ENCODE data around the gene TMEM14A.

The TMEM14A gene

DNA sequence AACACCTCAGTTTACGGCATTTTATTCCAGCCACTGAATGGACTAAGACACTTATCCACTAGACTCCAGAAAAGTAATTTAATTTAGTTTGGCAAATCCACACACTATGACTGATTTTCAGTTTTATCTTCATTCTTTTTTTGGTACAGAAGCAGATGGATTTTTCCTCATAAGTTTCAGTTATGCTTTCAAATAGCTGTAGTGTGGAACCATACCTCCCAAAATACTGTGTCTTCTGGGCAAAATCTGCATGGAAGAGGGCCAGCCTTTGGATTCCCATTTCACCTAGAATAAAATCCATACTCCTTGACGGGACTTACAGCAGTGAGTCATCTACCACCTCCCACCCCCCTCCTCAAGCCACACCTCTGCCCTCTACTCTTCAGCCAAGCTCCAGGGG, 49.4 kb downstream of the TMEM14A start:
- Histone ChIP-seq H3K4me3 (ENCODE audit: low read length) (no peak overlapping the region), H3K27me3 (ENCODE audit: control insufficient read depth, insufficient read depth, low read length) (no peaks in the 10 kb centered on the region), H3K4me1 (ENCODE audit: control insufficient read depth, insufficient read depth, low read length) (0 out of 2 replicates have a peak, but pooled peaks cover 2% of the 10 kb centered on the region), H3K9me3 (ENCODE audit: control insufficient read depth, insufficient read depth, low read length) (no peaks in the 10 kb centered on the region), H3K27ac (ENCODE audit: low read length) (no peak overlapping the region), H3K36me3 (ENCODE audit: control insufficient read depth, insufficient read depth, low read length) (no peaks in the 10 kb centered on the region)
- no peak for DNase-seq (ENCODE audit: low read depth, low spot score)
- no CpG with 5 or more reads among the region's 2 CpGs for WGBS (ENCODE audit: insufficient coverage, insufficient read length)

GRCh38 chr6:52724042-52724405, 53.1 kb downstream of the TMEM14A start:
- Histone ChIP-seq H3K9me3 (ENCODE audit: control insufficient read depth, insufficient read depth, low read length) (no peaks in the 10 kb centered on the region), H3K4me1 (ENCODE audit: control insufficient read depth, insufficient read depth, low read length) (0 out of 2 replicates have a peak, but pooled peaks cover 2% of the 10 kb centered on the region), H3K4me3 (ENCODE audit: low read length) (no peak overlapping the region), H3K27ac (ENCODE audit: low read length) (no peak overlapping the region), H3K27me3 (ENCODE audit: control insufficient read depth, insufficient read depth, low read length) (no peaks in the 10 kb centered on the region), H3K36me3 (ENCODE audit: control insufficient read depth, insufficient read depth, low read length) (no peaks in the 10 kb centered on the region)
- no peak for DNase-seq (ENCODE audit: low read depth, low spot score)
- WGBS (ENCODE audit: insufficient coverage, insufficient read length), result no CpG with 5 or more reads among the region's 2 CpGs

- DNase-seq (ENCODE audit: low read depth, low spot score), result peak; percentile 39
- no CpG with 5 or more reads among the region's 13 CpGs for WGBS (ENCODE audit: insufficient coverage, insufficient read length)
- H3K27me3 ChIP-seq (ENCODE audit: control insufficient read depth, insufficient read depth, low read length), result no peaks in the 10 kb centered on the region
- H3K4me3 ChIP-seq (ENCODE audit: low read length), result no peak overlapping the region
- no peak overlapping the region for H3K27ac ChIP-seq (ENCODE audit: low read length)
- no peaks in the 10 kb centered on the region for H3K36me3 ChIP-seq (ENCODE audit: control insufficient read depth, insufficient read depth, low read length)
- H3K9me3 ChIP-seq (ENCODE audit: control insufficient read depth, insufficient read depth, low read length), result no peaks in the 10 kb centered on the region
- 0 out of 2 replicates have a peak, but pooled peaks cover 2% of the 10 kb centered on the region for H3K4me1 ChIP-seq (ENCODE audit: control insufficient read depth, insufficient read depth, low read length)
Observed at GRCh38 chr6:52724406-52725121, 53.7 kb downstream of the TMEM14A start.

- no peak for DNase-seq (ENCODE audit: low read depth, low spot score)
- Histone ChIP-seq H3K4me3 (ENCODE audit: low read length) (no peak overlapping the region), H3K27ac (ENCODE audit: low read length) (no peak overlapping the region), H3K9me3 (ENCODE audit: control insufficient read depth, insufficient read depth, low read length) (no peaks in the 10 kb centered on the region), H3K4me1 (ENCODE audit: control insufficient read depth, insufficient read depth, low read length) (0 out of 2 replicates have a peak, but pooled peaks cover 2% of the 10 kb centered on the region), H3K27me3 (ENCODE audit: control insufficient read depth, insufficient read depth, low read length) (no peaks in the 10 kb centered on the region), H3K36me3 (ENCODE audit: control insufficient read depth, insufficient read depth, low read length) (no peaks in the 10 kb centered on the region)
- WGBS (ENCODE audit: insufficient coverage, insufficient read length), result no CpG with 5 or more reads among the region's 3 CpGs
Observed at GRCh38 chr6:52725143-52725534, 54.2 kb downstream of the TMEM14A start.

DNA sequence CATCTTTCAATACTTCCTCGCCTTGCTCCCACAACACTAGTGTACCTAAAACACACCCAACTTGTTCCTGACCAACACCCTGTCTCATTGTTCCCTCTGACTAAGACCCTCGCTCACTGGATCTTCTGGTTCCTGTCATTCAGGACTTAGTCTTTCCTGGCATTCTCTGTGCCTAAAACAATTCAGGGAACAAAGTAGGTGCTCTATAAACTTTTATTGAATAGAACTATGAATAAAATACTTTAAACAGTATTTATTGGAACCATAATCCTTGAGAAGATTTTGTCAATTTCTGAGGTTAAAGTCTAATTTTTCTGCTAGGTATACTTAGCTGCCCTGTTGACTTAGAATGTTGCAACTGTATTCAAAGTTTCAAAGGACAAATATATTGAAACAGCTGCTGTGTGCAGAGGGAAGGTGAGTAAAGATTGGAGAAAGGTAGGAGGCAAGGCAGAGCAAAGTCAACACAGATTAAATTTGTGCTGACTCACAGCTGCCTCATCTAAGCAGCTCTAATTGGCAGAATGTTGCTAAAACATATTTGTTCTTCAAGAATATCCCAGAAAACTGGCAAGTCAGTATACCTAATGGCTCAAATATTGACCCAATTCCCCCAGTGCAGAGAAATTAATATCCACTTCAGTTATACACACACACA, 54.8 kb downstream of the TMEM14A start:
- H3K36me3 ChIP-seq (ENCODE audit: control insufficient read depth, insufficient read depth, low read length), result no peaks in the 10 kb centered on the region
- H3K4me3 ChIP-seq (ENCODE audit: low read length), result no peak overlapping the region
- no peaks in the 10 kb centered on the region for H3K27me3 ChIP-seq (ENCODE audit: control insufficient read depth, insufficient read depth, low read length)
- no peak for DNase-seq (ENCODE audit: low read depth, low spot score)
- no CpG with 5 or more reads among the region's 2 CpGs for WGBS (ENCODE audit: insufficient coverage, insufficient read length)
- 0 out of 2 replicates have a peak, but pooled peaks cover 2% of the 10 kb centered on the region for H3K4me1 ChIP-seq (ENCODE audit: control insufficient read depth, insufficient read depth, low read length)
- H3K27ac ChIP-seq (ENCODE audit: low read length), result no peak overlapping the region
- no peaks in the 10 kb centered on the region for H3K9me3 ChIP-seq (ENCODE audit: control insufficient read depth, insufficient read depth, low read length)

DNA sequence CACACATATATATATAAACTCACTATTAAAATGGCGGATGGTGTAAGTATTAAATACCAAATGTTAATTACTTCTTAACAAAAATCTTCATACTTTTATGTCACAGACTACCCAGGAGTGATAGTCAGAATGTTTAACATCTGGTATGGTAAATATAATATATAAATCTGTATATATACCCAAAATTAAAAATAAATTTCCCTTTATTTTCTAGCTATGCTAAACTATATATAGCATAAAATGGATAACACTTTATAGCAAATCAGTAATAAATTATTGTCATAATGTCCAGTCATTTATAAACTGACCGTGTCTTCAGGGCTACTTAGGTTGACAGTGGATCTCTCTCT, 55.3 kb downstream of the TMEM14A start:
- Histone ChIP-seq H3K4me3 (ENCODE audit: low read length) (no peak overlapping the region), H3K27ac (ENCODE audit: low read length) (no peak overlapping the region), H3K36me3 (ENCODE audit: control insufficient read depth, insufficient read depth, low read length) (no peaks in the 10 kb centered on the region), H3K9me3 (ENCODE audit: control insufficient read depth, insufficient read depth, low read length) (no peaks in the 10 kb centered on the region), H3K27me3 (ENCODE audit: control insufficient read depth, insufficient read depth, low read length) (no peaks in the 10 kb centered on the region), H3K4me1 (ENCODE audit: control insufficient read depth, insufficient read depth, low read length) (0 out of 2 replicates have a peak, but pooled peaks cover 2% of the 10 kb centered on the region)
- DNase-seq (ENCODE audit: low read depth, low spot score), result no peak
- no CpG with 5 or more reads among the region's 2 CpGs for WGBS (ENCODE audit: insufficient coverage, insufficient read length)

- H3K9me3 ChIP-seq (ENCODE audit: control insufficient read depth, insufficient read depth, low read length), result no peaks in the 10 kb centered on the region
- no peaks in the 10 kb centered on the region for H3K27me3 ChIP-seq (ENCODE audit: control insufficient read depth, insufficient read depth, low read length)
- DNase-seq (ENCODE audit: low read depth, low spot score), result no peak
- no CpG with 5 or more reads among the region's 15 CpGs for WGBS (ENCODE audit: insufficient coverage, insufficient read length)
- H3K36me3 ChIP-seq (ENCODE audit: control insufficient read depth, insufficient read depth, low read length), result no peaks in the 10 kb centered on the region
- no peak overlapping the region for H3K4me3 ChIP-seq (ENCODE audit: low read length)
- H3K27ac ChIP-seq (ENCODE audit: low read length), result no peak overlapping the region
- H3K4me1 ChIP-seq (ENCODE audit: control insufficient read depth, insufficient read depth, low read length), result peaks cover 5% of the 10 kb centered on the region; the same call in 1 of the 2 replicates
Observed at GRCh38 chr6:52726741-52727535, 56.0 kb downstream of the TMEM14A start.

GRCh38 chr6:52727908-52728307, 57.0 kb downstream of the TMEM14A start:
- Histone ChIP-seq H3K4me3 (ENCODE audit: low read length) (no peak overlapping the region), H3K27me3 (ENCODE audit: control insufficient read depth, insufficient read depth, low read length) (no peaks in the 10 kb centered on the region), H3K4me1 (ENCODE audit: control insufficient read depth, insufficient read depth, low read length) (peaks cover 5% of the 10 kb centered on the region; the same call in 1 of the 2 replicates), H3K36me3 (ENCODE audit: control insufficient read depth, insufficient read depth, low read length) (no peaks in the 10 kb centered on the region), H3K27ac (ENCODE audit: low read length) (no peak overlapping the region), H3K9me3 (ENCODE audit: control insufficient read depth, insufficient read depth, low read length) (no peaks in the 10 kb centered on the region)
- WGBS (ENCODE audit: insufficient coverage, insufficient read length), result no CpG with 5 or more reads among the region's 2 CpGs
- DNase-seq (ENCODE audit: low read depth, low spot score), result no peak

GRCh38 chr6:52728394-52728793, 57.5 kb downstream of the TMEM14A start:
- Histone ChIP-seq H3K9me3 (ENCODE audit: control insufficient read depth, insufficient read depth, low read length) (no peaks in the 10 kb centered on the region), H3K4me3 (ENCODE audit: low read length) (no peak overlapping the region), H3K4me1 (ENCODE audit: control insufficient read depth, insufficient read depth, low read length) (peaks cover 5% of the 10 kb centered on the region; the same call in 1 of the 2 replicates), H3K27ac (ENCODE audit: low read length) (no peak overlapping the region), H3K36me3 (ENCODE audit: control insufficient read depth, insufficient read depth, low read length) (no peaks in the 10 kb centered on the region), H3K27me3 (ENCODE audit: control insufficient read depth, insufficient read depth, low read length) (no peaks in the 10 kb centered on the region)
- DNase-seq (ENCODE audit: low read depth, low spot score), result no peak
- no CpG with 5 or more reads among the region's 3 CpGs for WGBS (ENCODE audit: insufficient coverage, insufficient read length)

- H3K4me1 ChIP-seq (ENCODE audit: control insufficient read depth, insufficient read depth, low read length), result peaks cover 5% of the 10 kb centered on the region; the same call in 1 of the 2 replicates
- WGBS (ENCODE audit: insufficient coverage, insufficient read length), result no CpG with 5 or more reads among the region's 1 CpG
Observed at GRCh38 chr6:52729576-52729975, 58.7 kb downstream of the TMEM14A start.

More at GRCh38 chr6:52729576-52729975, 58.7 kb downstream of the TMEM14A start:
- Histone ChIP-seq H3K27me3 (ENCODE audit: control insufficient read depth, insufficient read depth, low read length) (no peaks in the 10 kb centered on the region), H3K36me3 (ENCODE audit: control insufficient read depth, insufficient read depth, low read length) (no peaks in the 10 kb centered on the region), H3K9me3 (ENCODE audit: control insufficient read depth, insufficient read depth, low read length) (no peaks in the 10 kb centered on the region), H3K4me3 (ENCODE audit: low read length) (no peak overlapping the region), H3K27ac (ENCODE audit: low read length) (no peak overlapping the region)
- DNase-seq (ENCODE audit: low read depth, low spot score), result no peak
